Natural killer cell (primary cell): ENCODE measurements around the gene PCDHGA1. TPM values are rescaled to one million over a fixed set of nuclear protein-coding genes. Genes with fewer than 3 reads are reported as not detected.

Source experiments
- ATAC-seq, 3 donors: fragments of 150-1000 bp in 2 of 3; fragments of 200-7000 bp in 1 of 3; cut with Tn5 transposase; 1 replicate in 1 of 3; 2 replicates in 2 of 3; pipeline ENCODE4 v1.10.0; 2021; ENCODE audit warnings: mild to moderate bottlenecking in 2 of 3, moderate library complexity in 2 of 3
- DNase-seq, 2 donors: peaks; one replicate each; pipeline versions ENCODE4 v3.0.0 to v3.0.0-alpha.2; 2013 to 2021; ENCODE audit warnings: mixed read lengths in 1 of 2
- H3K27ac ChIP-seq: one replicate; pipeline ENCODE4 v1.5.1; 2013; ENCODE audit warnings: mild to moderate bottlenecking, low read length
- H3K27me3 ChIP-seq: one replicate; pipeline ENCODE4 v1.6.1; 2013; ENCODE audit warnings: low read length; ENCODE audit not compliant: control insufficient read depth, insufficient read depth
- H3K36me3 ChIP-seq: one replicate; pipeline ENCODE4 v1.6.1; 2013; ENCODE audit warnings: low read length; ENCODE audit not compliant: control insufficient read depth, insufficient read depth
- H3K4me1 ChIP-seq: one replicate; pipeline ENCODE4 v1.6.1; 2013; ENCODE audit warnings: low read length; ENCODE audit not compliant: control insufficient read depth, insufficient read depth
- H3K4me3 ChIP-seq: one replicate; pipeline ENCODE4 v1.5.1; 2013; ENCODE audit warnings: low read length
- H3K9me3 ChIP-seq: one replicate; pipeline ENCODE4 v1.6.1; 2013; ENCODE audit warnings: low read length; ENCODE audit not compliant: control insufficient read depth, insufficient read depth
- H3K27ac Mint-ChIP-seq, 2 donors: one replicate each; pipeline ENCODE4 v1.8.0; 2022; ENCODE audit warnings: mild to moderate bottlenecking in 2 of 2, mixed read lengths in 2 of 2, moderate library complexity in 1 of 2
- H3K27me3 Mint-ChIP-seq, 2 donors: one replicate each; pipeline ENCODE4 v1.8.0; 2022; ENCODE audit warnings: low read depth in 2 of 2, mixed read lengths in 2 of 2
- H3K36me3 Mint-ChIP-seq: one replicate; pipeline ENCODE4 v1.8.0; 2022; ENCODE audit warnings: mixed read lengths
- H3K4me1 Mint-ChIP-seq, 2 donors: one replicate each; pipeline ENCODE4 v1.8.0; 2022; ENCODE audit warnings: mixed read lengths in 2 of 2
- H3K4me3 Mint-ChIP-seq: one replicate; pipeline ENCODE4 v1.8.0; 2022; ENCODE audit warnings: mild to moderate bottlenecking, moderate library complexity, mixed read lengths
- H3K9me3 Mint-ChIP-seq, 2 donors: one replicate each; pipeline ENCODE4 v1.8.0; 2022; ENCODE audit warnings: mixed read lengths in 2 of 2
- CTCF ChIP-seq: fragments of 200-600 bp; IDR thresholded peaks from one replicate; pipeline ENCODE4 v1.8.0; 2022; ENCODE audit warnings: antibody characterized with exemption
- WGBS: methylation state at CpG from one replicate; pipeline ENCODE4 v1.1.7; 2013; ENCODE audit warnings: missing lambda C conversion rate; ENCODE audit not compliant: insufficient coverage; 5-methylcytosine and 5-hydroxymethylcytosine counted together
- intact Hi-C: fragments of 100-400 bp; cut with micrococcal nuclease; formaldehyde crosslinking; loops from one replicate; pipeline ENCODE4 v1.14.2; 2022
- total RNA-seq, 4 donors: library from RNA; stranded (reverse); fragments of 120-200 nt in 1 of 4; gene quantifications; one replicate each; pipeline versions ENCODE4 v1.2.3 to v1.2.4, GENCODE V29; 2013 to 2022

Gene PCDHGA1
- total RNA-seq, 3 donors from 2014 or later (not counting 1 experiment from before 2014, with no cell fraction given): not detected

GRCh38 chr5:141515141-141515540, 184.8 kb downstream of the PCDHGA1 start:
- no peaks in the 10 kb centered on the region for H3K27me3 ChIP-seq
- H3K9me3 Mint-ChIP-seq: no peaks in the 10 kb centered on the region
- H3K27ac Mint-ChIP-seq: peak overlapping the region; percentile 74 to 82
- intact Hi-C loops: no loop called here
- H3K4me1 ChIP-seq: peaks cover 53% of the 10 kb centered on the region
- peaks cover 15% of the 10 kb centered on the region for H3K36me3 Mint-ChIP-seq
- no peaks in the 10 kb centered on the region for H3K9me3 ChIP-seq
- ATAC-seq (no peak), DNase-seq (no peak)
- peak overlapping the region; percentile 65 for H3K4me3 Mint-ChIP-seq
- TF ChIP-seq CTCF: no peak
- H3K27ac ChIP-seq: peak overlapping the region; percentile 30
- WGBS: 71% methylated on average over 3 of the region's 3 CpGs
- H3K27me3 Mint-ChIP-seq: no peaks in the 10 kb centered on the region
- H3K4me3 ChIP-seq: no peak overlapping the region
- H3K36me3 ChIP-seq: peaks cover 51% of the 10 kb centered on the region
- H3K4me1 Mint-ChIP-seq: peaks cover 61 to 62% of the 10 kb centered on the region in 2 donors

GRCh38 chr5:141515946-141516671, 185.8 kb downstream of the PCDHGA1 start:
- Histone ChIP-seq H3K4me3 (no peak overlapping the region), H3K36me3 (peaks cover 59% of the 10 kb centered on the region), H3K9me3 (no peaks in the 10 kb centered on the region), H3K4me1 (peaks cover 53% of the 10 kb centered on the region), H3K27me3 (no peaks in the 10 kb centered on the region), H3K27ac (no peak overlapping the region)
- intact Hi-C loops: no loop called here
- no peak for DNase-seq
- Mint-ChIP-seq H3K4me1 (peaks cover 61 to 68% of the 10 kb centered on the region in 2 donors), H3K27ac (peak overlapping the region; percentile 74 to 82), H3K9me3 (no peaks in the 10 kb centered on the region), H3K4me3 (no peak overlapping the region), H3K36me3 (peaks cover 15% of the 10 kb centered on the region), H3K27me3 (no peaks in the 10 kb centered on the region)
- no peak for TF ChIP-seq CTCF
- WGBS: 91% methylated on average over 4 of the region's 4 CpGs
- no peak for ATAC-seq

GRCh38 chr5:141516672-141517025, 186.3 kb downstream of the PCDHGA1 start:
- Histone ChIP-seq H3K27ac (no peak overlapping the region), H3K27me3 (no peaks in the 10 kb centered on the region), H3K4me1 (peaks cover 52% of the 10 kb centered on the region), H3K4me3 (no peak overlapping the region), H3K36me3 (peaks cover 64% of the 10 kb centered on the region), H3K9me3 (no peaks in the 10 kb centered on the region)
- DNase-seq: no peak
- Mint-ChIP-seq H3K4me3 (no peak overlapping the region), H3K36me3 (peaks cover 15% of the 10 kb centered on the region), H3K27me3 (no peaks in the 10 kb centered on the region), H3K4me1 (peaks cover 61 to 72% of the 10 kb centered on the region in 2 donors), H3K9me3 (no peaks in the 10 kb centered on the region), H3K27ac (peak overlapping the region; percentile 74 to 82)
- WGBS: over 99% methylated on average over 8 of the region's 8 CpGs
- intact Hi-C loops: no loop called here
- TF ChIP-seq CTCF: no peak
- no peak for ATAC-seq

GRCh38 chr5:141517312-141517711, 187.0 kb downstream of the PCDHGA1 start:
- H3K9me3 Mint-ChIP-seq: no peaks in the 10 kb centered on the region
- Histone ChIP-seq H3K9me3 (no peaks in the 10 kb centered on the region), H3K4me3 (no peak overlapping the region), H3K27me3 (no peaks in the 10 kb centered on the region), H3K4me1 (peaks cover 45% of the 10 kb centered on the region), H3K27ac (no peak overlapping the region), H3K36me3 (peaks cover 70% of the 10 kb centered on the region)
- H3K4me1 Mint-ChIP-seq: peaks cover 65 to 71% of the 10 kb centered on the region in 2 donors
- no peak overlapping the region for H3K4me3 Mint-ChIP-seq
- TF ChIP-seq CTCF: no peak
- no peaks in the 10 kb centered on the region for H3K27me3 Mint-ChIP-seq
- ATAC-seq (no peak), DNase-seq (no peak)
- H3K36me3 Mint-ChIP-seq: peaks cover 15% of the 10 kb centered on the region
- H3K27ac Mint-ChIP-seq: peak overlapping the region; percentile 74 to 82
- WGBS: 92% methylated on average over 4 of the region's 8 CpGs
- intact Hi-C loops: no loop called here
